WTC11 (cell line): Measurements from ENCODE around the gene PDLIM4. TPM values are rescaled to one million over a fixed set of nuclear protein-coding genes. Genes with fewer than 3 reads are reported as not detected.

Experiments
- ATAC-seq: fragments of 200-7000 bp; cut with Tn5 transposase; 2 replicates; pipeline ENCODE4 v1.10.0; 2021; ENCODE audit warnings: mild to moderate bottlenecking, moderate library complexity
- CTCF ChIA-PET: fragments of 300-600 bp; sonication (Branson Sonifier 250); formaldehyde crosslinking; loops from one replicate; lab custom pipeline; 2021; ENCODE audit warnings: antibody characterized with exemption; lab: Charles Lee
- POLR2A ChIA-PET: fragments of 350-600 bp; sonication (Branson Sonifier 250); formaldehyde crosslinking; loops from one replicate; lab custom pipeline; 2021; ENCODE audit warnings: antibody characterized with exemption; lab: Charles Lee
- DNase-seq: peaks from one replicate; pipeline ENCODE4 v3.0.0; 2021; ENCODE audit warnings: low spot score
- H3K27ac Mint-ChIP-seq: 2 replicates; pipeline ENCODE4 v1.8.0; 2021; ENCODE audit warnings: mixed read lengths
- H3K27me3 Mint-ChIP-seq: 2 replicates; pipeline ENCODE4 v1.8.0; 2021; ENCODE audit warnings: low read depth, mild to moderate bottlenecking, moderate library complexity, mixed read lengths
- H3K36me3 Mint-ChIP-seq: 2 replicates; pipeline ENCODE4 v1.8.0; 2021; ENCODE audit warnings: mixed read lengths
- H3K4me1 Mint-ChIP-seq: 2 replicates; pipeline ENCODE4 v1.8.0; 2022; ENCODE audit warnings: mixed read lengths
- H3K4me3 Mint-ChIP-seq: 2 replicates; pipeline ENCODE4 v1.8.0; 2021; ENCODE audit warnings: mild to moderate bottlenecking, moderate library complexity, mixed read lengths
- H3K9me3 Mint-ChIP-seq: 2 replicates; pipeline ENCODE4 v1.8.0; 2021; ENCODE audit warnings: mixed read lengths
- ARID4B ChIP-seq: sonication (generic); formaldehyde crosslinking; IDR thresholded peaks from 2 replicates; pipeline ENCODE4 v1.8.0; 2023; ENCODE audit warnings: missing genetic modification reagents, mild to moderate bottlenecking, borderline replicate concordance
- ATF1 ChIP-seq: sonication (generic); formaldehyde crosslinking; IDR thresholded peaks from 2 replicates; pipeline ENCODE4 v1.8.1; 2023; ENCODE audit warnings: mild to moderate bottlenecking, moderate library complexity, missing genetic modification reagents
- ATF2 ChIP-seq: sonication (generic); formaldehyde crosslinking; IDR thresholded peaks from 2 replicates; pipeline ENCODE4 v1.8.1; 2022; ENCODE audit warnings: low read depth, missing genetic modification reagents, borderline replicate concordance
- ATF6 ChIP-seq: sonication (generic); formaldehyde crosslinking; IDR thresholded peaks from 2 replicates; pipeline ENCODE4 v1.8.1; 2023; ENCODE audit warnings: mild to moderate bottlenecking, missing genetic modification reagents
- CBFB ChIP-seq: sonication (generic); formaldehyde crosslinking; IDR thresholded peaks from 2 replicates; pipeline ENCODE4 v1.8.1; 2022; ENCODE audit warnings: mild to moderate bottlenecking, low read depth, missing genetic modification reagents
- CDX4 ChIP-seq: fragments of 250-450 bp; sonication (Bioruptor Pico); IDR thresholded peaks from 2 replicates; pipeline ENCODE4 v1.9.0; 2021; ENCODE audit warnings: moderate library complexity, mild to moderate bottlenecking, inconsistent platforms, borderline replicate concordance
- CTCF ChIP-seq: fragments of 200-600 bp; IDR thresholded peaks from 2 replicates; pipeline ENCODE4 v1.8.0; 2022; ENCODE audit warnings: antibody characterized with exemption
- E2F1 ChIP-seq: sonication (generic); formaldehyde crosslinking; IDR thresholded peaks from 2 replicates; pipeline ENCODE4 v1.8.0; 2022; ENCODE audit warnings: mild to moderate bottlenecking, missing genetic modification reagents
- FOXK1 ChIP-seq: sonication (generic); formaldehyde crosslinking; IDR thresholded peaks from 2 replicates; pipeline ENCODE4 v1.8.0; 2022; ENCODE audit warnings: mild to moderate bottlenecking, moderate library complexity, missing genetic modification reagents
- GABPB1 ChIP-seq: sonication (generic); formaldehyde crosslinking; IDR thresholded peaks from 2 replicates; pipeline ENCODE4 v1.8.1; 2023; ENCODE audit warnings: mild to moderate bottlenecking, missing genetic modification reagents
- OVOL2 ChIP-seq: fragments of 250-450 bp; sonication (Bioruptor Pico); IDR thresholded peaks from 2 replicates; pipeline ENCODE4 v1.9.0; 2021; ENCODE audit warnings: mild to moderate bottlenecking, borderline replicate concordance
- USF1 ChIP-seq: sonication (generic); formaldehyde crosslinking; IDR thresholded peaks from 2 replicates; pipeline ENCODE4 v1.8.0; 2022; ENCODE audit warnings: mild to moderate bottlenecking, missing genetic modification reagents
- USF2 ChIP-seq: sonication (generic); formaldehyde crosslinking; IDR thresholded peaks from 2 replicates; pipeline ENCODE4 v1.8.1; 2023; ENCODE audit warnings: mild to moderate bottlenecking, missing genetic modification reagents, moderate library complexity
- ZNF219 ChIP-seq: sonication (generic); formaldehyde crosslinking; IDR thresholded peaks from 2 replicates; pipeline ENCODE4 v1.8.0; 2023; ENCODE audit warnings: missing genetic modification reagents, mild to moderate bottlenecking, borderline replicate concordance
- ZNF281 ChIP-seq: sonication (generic); formaldehyde crosslinking; IDR thresholded peaks from 2 replicates; pipeline ENCODE4 v1.8.0; 2023; ENCODE audit warnings: mild to moderate bottlenecking, missing genetic modification reagents
- ZNF425 ChIP-seq: fragments of 250-450 bp; sonication (Bioruptor Pico); conservative IDR thresholded peaks from 2 replicates; pipeline ENCODE4 v1.9.0; 2021; ENCODE audit warnings: mild to moderate bottlenecking
- total RNA-seq: library from RNA; stranded (reverse); gene quantifications from 3 replicates; pipeline ENCODE4 v1.2.3, GENCODE V29; 2021

Gene PDLIM4
- total RNA-seq, 1 experiment from 2014 or later: 11.4 TPM

GRCh38 chr5:132207778-132208177 lies 49.7 kb upstream of the PDLIM4 start (continued):
- no peak for TF ChIP-seq ZNF281 (CRISPR knock-in tag)
- TF ChIP-seq CBFB (CRISPR knock-in tag): no peak
- TF ChIP-seq USF1: no peak
- TF ChIP-seq CTCF: no peak
- no peak for TF ChIP-seq ZNF219
- TF ChIP-seq USF2 (CRISPR knock-in tag): no peak
- no peak for TF ChIP-seq ATF1 (CRISPR knock-in tag)
- no peak for TF ChIP-seq FOXK1 (CRISPR knock-in tag)
- no peak for TF ChIP-seq E2F1 (CRISPR knock-in tag)
- TF ChIP-seq OVOL2 (CRISPR knock-in tag): no peak

GRCh38 chr5:132209131-132209530 lies 48.4 kb upstream of the PDLIM4 start:
- DNase-seq: no peak
- H3K27ac Mint-ChIP-seq: no peak overlapping the region
- no peaks in the 10 kb centered on the region for H3K9me3 Mint-ChIP-seq
- CTCF ChIA-PET: interaction anchor here (1.1 kb wide), 1 partner anchor 64 kb away, joined by 3 read pairs; no protein-coding TSS in a partner anchor
- H3K4me1 Mint-ChIP-seq: peaks cover 9% of the 10 kb centered on the region
- peaks cover 6% of the 10 kb centered on the region for H3K36me3 Mint-ChIP-seq
- no peak overlapping the region for H3K4me3 Mint-ChIP-seq
- no peaks in the 10 kb centered on the region for H3K27me3 Mint-ChIP-seq
- no peak for ATAC-seq
- POLR2A ChIA-PET: interaction anchor here (0.6 kb wide), 1 partner anchor 144 kb away, joined by 3 read pairs; no protein-coding TSS in a partner anchor
- no peak for TF ChIP-seq ATF6 (CRISPR knock-in tag)
- TF ChIP-seq GABPB1 (CRISPR knock-in tag): no peak
- no peak for TF ChIP-seq CBFB (CRISPR knock-in tag)
- no peak for TF ChIP-seq ZNF425 (CRISPR knock-in tag)
- no peak for TF ChIP-seq ATF2 (CRISPR knock-in tag)
- TF ChIP-seq ARID4B (CRISPR knock-in tag): no peak
- TF ChIP-seq CDX4 (CRISPR knock-in tag): no peak
